Omental fat pad (tissue), 4 donors: ENCODE measurements around the gene ITGAX. TPM values are rescaled to one million over a fixed set of nuclear protein-coding genes. Genes with fewer than 3 reads are reported as not detected.

ENCODE experiments used
- ATAC-seq: fragments of 150-250 bp; one replicate; pipeline ENCODE4 v1.9.1; 2016; ENCODE audit warnings: mild to moderate bottlenecking, moderate library complexity; ENCODE audit not compliant: low FRiP score
- DNase-seq: peaks from one replicate; pipeline ENCODE4 v3.0.0-alpha.2; 2019; ENCODE audit warnings: low spot score
- CTCF ChIP-seq, 3 donors: fragments of 450-650 bp; IDR thresholded peaks; one replicate each; pipeline ENCODE4 v1.5.1; 2016 to 2017; ENCODE audit warnings: antibody characterized with exemption in 3 of 3, mild to moderate bottlenecking in 3 of 3, moderate library complexity in 2 of 3
- total RNA-seq, 4 donors: library from RNA; depleted of rRNA; stranded (reverse); fragments of >200 nt; gene quantifications; one replicate each; pipeline ENCODE4 v1.1.0, GENCODE V29; 2016

The ITGAX gene
- total RNA-seq, 4 donors from 2014 or later, result 11.7 to 161 (median 27.0) TPM

- DNase-seq (no peak), ATAC-seq (no peak)
- TF ChIP-seq CTCF (IDR thresholded peaks at IDR 0.05), result no peak
Observed at GRCh38 chr16:31410082-31410481, 55.1 kb downstream of the ITGAX start.

- no peak for TF ChIP-seq CTCF (IDR thresholded peaks at IDR 0.05)
- ATAC-seq (no peak), DNase-seq (no peak)
Observed at GRCh38 chr16:31411024-31411844, 56.3 kb downstream of the ITGAX start.

- no peak for TF ChIP-seq CTCF (IDR thresholded peaks at IDR 0.05)
- DNase-seq (no peak), ATAC-seq (no peak)
Observed at GRCh38 chr16:31412750-31413149, 57.8 kb downstream of the ITGAX start.

DNA sequence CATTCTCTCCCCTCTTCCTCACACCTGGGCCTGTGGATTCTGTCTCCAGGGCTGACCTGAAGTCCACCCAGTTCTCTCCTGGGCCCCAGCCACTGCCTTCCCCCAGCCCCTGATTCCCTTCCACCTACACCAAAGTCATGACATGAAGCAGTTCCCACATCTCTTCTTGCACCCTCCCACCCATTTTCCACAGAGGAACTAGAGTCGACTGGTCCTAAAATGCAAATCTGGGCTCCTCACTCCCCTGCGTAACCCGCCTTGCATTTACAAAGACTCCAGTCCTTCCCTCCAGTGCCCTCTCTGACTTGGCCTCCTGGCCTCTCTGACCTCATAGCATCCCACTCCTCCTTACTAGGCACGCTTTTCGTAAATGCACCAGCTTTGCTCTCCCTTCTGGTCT, 58.4 kb downstream of the ITGAX start:
- no peak for ATAC-seq
- no peak for TF ChIP-seq CTCF (IDR thresholded peaks at IDR 0.05)

GRCh38 chr16:31413943-31414342, 59.0 kb downstream of the ITGAX start:
- no peak for TF ChIP-seq CTCF (IDR thresholded peaks at IDR 0.05)
- DNase-seq (no peak), ATAC-seq (no peak)

More for the DNA sequence above, 58.4 kb downstream of the ITGAX start:
- no peak for DNase-seq

DNA sequence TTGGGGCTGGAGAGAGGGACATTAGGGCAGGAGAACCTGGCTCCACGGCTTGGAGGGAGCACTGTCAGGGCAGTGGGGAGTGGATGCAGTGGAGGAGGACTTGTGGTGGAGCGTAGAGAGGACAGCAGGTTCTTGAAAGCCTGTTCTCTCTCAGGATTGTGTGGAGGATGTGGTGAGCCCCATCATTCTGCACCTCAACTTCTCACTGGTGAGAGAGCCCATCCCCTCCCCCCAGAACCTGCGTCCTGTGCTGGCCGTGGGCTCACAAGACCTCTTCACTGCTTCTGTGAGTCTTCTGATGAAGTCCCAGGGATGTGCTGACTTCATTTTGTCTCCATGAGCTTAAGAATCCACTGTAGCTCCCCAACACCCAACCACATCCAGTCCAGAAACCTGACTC, 59.7 kb downstream of the ITGAX start:
- no peak for ATAC-seq

More for the DNA sequence above, 59.7 kb downstream of the ITGAX start:
- no peak for DNase-seq
- no peak for TF ChIP-seq CTCF (IDR thresholded peaks at IDR 0.05)
